GM12878 (cell line): ENCODE data around the gene FBRSL1. TPM values are rescaled to one million over a fixed set of nuclear protein-coding genes. Genes with fewer than 3 reads are reported as not detected.

ENCODE experiments used
- ATAC-seq: fragments of 200-7000 bp; cut with Tn5 transposase; 3 replicates; pipeline ENCODE4 v1.9.1; 2020; ENCODE audit warnings: mild to moderate bottlenecking, moderate library complexity
- BruUV-seq: library from RNA; stranded (reverse); fragments of 400-500 nt; replicated peaks from 2 replicates; lab custom pipeline; 2021; lab: Mats Ljungman, UMichigan
- CTCF ChIA-PET: fragments of 300-600 bp; sonication (Branson Sonifier 250); formaldehyde crosslinking; extraction: SDS; loops from one replicate; lab custom pipeline; 2021; ENCODE audit warnings: inconsistent platforms; lab: Yijun Ruan, JAX
- POLR2A ChIA-PET: fragments of 350-600 bp; formaldehyde crosslinking; extraction: SDS; loops from one replicate; lab custom pipeline; 2021; ENCODE audit warnings: inconsistent platforms; lab: Charles Lee
- RAD21 ChIA-PET: fragments of 300-600 bp; sonication (Branson Sonifier 250); formaldehyde crosslinking; loops from one replicate; lab custom pipeline; 2023; ENCODE audit warnings: antibody characterized with exemption; ENCODE audit not compliant: unreplicated experiment; lab: Charles Lee
- SMC1A ChIA-PET: fragments of 300-600 bp; sonication (Branson Sonifier 250); formaldehyde crosslinking; loops from one replicate; lab custom pipeline; 2023; ENCODE audit not compliant: unreplicated experiment, uncharacterized antibody; lab: Charles Lee
- DNase-seq: peaks from one replicate; pipeline ENCODE4 v3.0.0-alpha.2; 2011; ENCODE audit warnings: low read depth, low spot score
- FAIRE-seq: peaks from 3 replicates; lab custom pipeline; 2011; peaks lifted over from hg19 to GRCh38; lab: Jason Lieb, UNC
- H2AFZ ChIP-seq: 2 replicates; pipeline ENCODE4 v1.6.0; 2011; ENCODE audit warnings: low read depth, low read length, control low read depth; ENCODE audit not compliant: control insufficient read depth
- H3K27ac ChIP-seq: 2 replicates; pipeline ENCODE4 v1.5.1; 2011; ENCODE audit warnings: control low read depth; ENCODE audit not compliant: control insufficient read depth, insufficient read depth
- H3K27me3 ChIP-seq, 2 experiments: replicated peaks in 1 of 2; 2 replicates each; pipeline versions ENCODE4 v1.6.0 to v1.6.1; 2011; ENCODE audit warnings: low read length in 1 of 2; ENCODE audit not compliant: control insufficient read depth in 2 of 2, insufficient read depth in 2 of 2
- H3K36me3 ChIP-seq, 2 experiments: 2 replicates each; pipeline ENCODE4 v1.5.1; 2011; ENCODE audit warnings: low read length in 1 of 2; ENCODE audit not compliant: control insufficient read depth in 2 of 2, insufficient read depth in 2 of 2
- H3K4me1 ChIP-seq: 2 replicates; pipeline ENCODE4 v1.6.1; 2011; ENCODE audit warnings: mild to moderate bottlenecking, low read length, moderate library complexity, mixed read lengths; ENCODE audit not compliant: control insufficient read depth, insufficient read depth
- H3K4me2 ChIP-seq: 2 replicates; pipeline ENCODE4 v1.6.0; 2011; ENCODE audit warnings: control low read depth; ENCODE audit not compliant: control insufficient read depth, insufficient read depth
- H3K4me3 ChIP-seq: fragments of 200-600 bp; sonication (generic); 2 replicates; pipeline ENCODE4 v1.5.1; 2016
- H3K79me2 ChIP-seq: 2 replicates; pipeline ENCODE4 v1.6.0; 2011; ENCODE audit warnings: low read length; ENCODE audit not compliant: control insufficient read depth, insufficient read depth
- H3K9ac ChIP-seq: 2 replicates; pipeline ENCODE4 v1.8.0; 2011; ENCODE audit warnings: low read length, control low read depth, mixed read lengths; ENCODE audit not compliant: control insufficient read depth, insufficient read depth
- H3K9me3 ChIP-seq: replicated peaks from 3 replicates; pipeline ENCODE4 v1.5.1; 2011; ENCODE audit warnings: mild to moderate bottlenecking, low read length; ENCODE audit not compliant: control insufficient read depth, insufficient read depth
- H4K20me1 ChIP-seq: 2 replicates; pipeline ENCODE4 v1.6.0; 2011; ENCODE audit not compliant: control insufficient read depth, insufficient read depth
- HDGF ChIP-seq: fragments of 450-650 bp; IDR thresholded peaks from 2 replicates; pipeline ENCODE4 v1.6.1; 2016; ENCODE audit warnings: antibody characterized with exemption
- HSF1 ChIP-seq: fragments of 150-350 bp; IDR thresholded peaks from 2 replicates; pipeline ENCODE4 v1.6.1; 2014; ENCODE audit warnings: mild to moderate bottlenecking, low read depth, low read length
- WGBS: methylation state at CpG from one replicate; pipeline ENCODE4 v1.1.6; 2016; ENCODE audit warnings: low lambda C conversion rate; ENCODE audit not compliant: insufficient replicate concordance, insufficient coverage; ENCODE audit errors: missing lambda C conversion rate; 5-methylcytosine and 5-hydroxymethylcytosine counted together
- in situ Hi-C: fragments of 300-500 bp; cut with MboI; formaldehyde crosslinking; loops from 9 replicates; pipeline ENCODE4 v1.14.3; 2018; ENCODE audit warnings: mixed read lengths
- intact Hi-C: fragments of 100-400 bp; cut with micrococcal nuclease; formaldehyde crosslinking; loops from one replicate; pipeline ENCODE4 v1.14.2; 2022; ENCODE audit not compliant: unreplicated experiment
- polyA plus RNA-seq, 11 experiments: library from polyadenylated mRNA; depleted of rRNA in 4 of 11; unstranded in 6 of 11; stranded (reverse) in 5 of 11; fragments of >200 nt; fragmentation: Nextera tagmentation in 4 of 11; fragmentation: Illumina TruSeq in 1 of 11; extraction: Ambion mirVana in 4 of 11; extraction: Trizol in 1 of 11; gene quantifications; 1 replicate in 1 of 11; 2 replicates in 10 of 11; pipeline versions ENCODE4 v1.2.1 to v1.2.3, GENCODE V29; 2011 to 2016; ENCODE audit warnings: inconsistent platforms in 2 of 11, missing spikeins in 2 of 11, low read depth in 1 of 11
- total RNA-seq, 4 experiments: library from RNA; depleted of rRNA in 3 of 4; stranded (reverse); fragments of >200 nt in 3 of 4; fragmentation: Illumina TruSeq in 1 of 4; extraction: Trizol in 1 of 4; gene quantifications; 2 replicates each; pipeline versions ENCODE4 v1.2.1 to v1.2.3, GENCODE V29; 2013 to 2021

The FBRSL1 gene
- total and polyA plus RNA-seq, 10 of the 15 experiments (the other 5 are each of a cell fraction or from before 2014, with no cell fraction given), result 0.19 to 55.1 (median 4.1) TPM

GRCh38 chr12:132518354-132518992 lies 28.5 kb downstream of the FBRSL1 start:
- ChIA-PET RAD21 (no interaction called here), CTCF (interaction anchor here (1.4 kb wide), 1 partner anchor 103 kb away, joined by 5 read pairs; no protein-coding TSS in a partner anchor)

More at GRCh38 chr12:132518354-132518992, 28.5 kb downstream of the FBRSL1 start:
- WGBS, result 70% methylated on average over 7 of the region's 7 CpGs
- Histone ChIP-seq H3K9me3 (no peaks in the 10 kb centered on the region; the same call in 2 of the 3 replicates), H3K4me3 (no peak overlapping the region), H3K9ac (no peak overlapping the region), H3K4me2 (no peak overlapping the region), H3K27me3 (no peaks in the 10 kb centered on the region), H3K36me3 (no peaks in the 10 kb centered on the region; a peak in 1 of 4 replicates), H3K27ac (no peak overlapping the region), H2AFZ (no peak overlapping the region), H4K20me1 (no peaks in the 10 kb centered on the region), H3K79me2 (no peaks in the 10 kb centered on the region), H3K4me1 (no peaks in the 10 kb centered on the region)
- in situ Hi-C loops (no loop called here), intact Hi-C loops (no loop called here)
- ChIA-PET SMC1A (no interaction called here), POLR2A (no interaction called here)
- no TSS peak for BruUV-seq
- TF ChIP-seq HSF1 (no peak), HDGF (peak; percentile 71)
- DNase-seq, result no peak
- no peak for FAIRE-seq
- ATAC-seq, result no peak
